SK-MEL-5 (cell line): Measurements from ENCODE around the gene SUPT7L. TPM values are rescaled to one million over a fixed set of nuclear protein-coding genes. Genes with fewer than 3 reads are reported as not detected.
"Not testable (repeated sequence)": the region's sequence is repeated elsewhere in the genome, so short reads cannot be mapped to it uniquely, and the experiment has no call there.

Source experiments
- DNase-seq: peaks from one replicate; pipeline ENCODE4 v3.0.0-alpha.2; 2016; ENCODE audit warnings: low read depth, low spot score
- in situ Hi-C: cut with HindIII; loops from 2 replicates; pipeline ENCODE4 v1.10.0; 2016; ENCODE audit warnings: low sequenced_read_pairs, high pct_unique_total_duplicates, low pct_unique_long_range_greater_than_20kb
- total RNA-seq: library from RNA; depleted of rRNA; stranded (reverse); fragments of >200 nt; shearing (Covaris generic); gene quantifications from 2 replicates; pipeline ENCODE4 v1.2.3, GENCODE V29; 2014

SUPT7L gene
- total RNA-seq, 1 experiment from 2014 or later = 54.7 TPM

DNA sequence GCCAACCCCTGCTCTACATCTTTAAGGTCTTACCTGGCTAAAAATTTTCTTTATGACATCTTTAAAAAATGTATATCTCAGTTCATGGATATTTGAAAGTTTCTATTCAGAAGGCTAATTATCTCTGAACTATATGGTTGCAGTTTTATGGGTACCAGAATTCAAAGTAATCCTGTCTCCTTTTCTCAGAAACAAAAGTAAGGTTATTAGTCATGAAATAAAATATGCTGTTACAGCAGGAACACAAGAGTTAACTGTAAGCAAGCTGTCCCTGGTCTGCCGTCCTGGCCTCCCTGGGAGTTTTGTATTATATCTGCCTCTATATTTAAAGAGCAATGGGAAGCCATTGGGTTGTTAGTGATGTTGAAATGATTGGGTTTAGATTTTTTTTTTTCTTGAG lies 34.2 kb upstream of the SUPT7L start:
- DNase-seq = no peak

GRCh38 chr2:27690052-27690451 lies 26.6 kb upstream of the SUPT7L start:
- no peak for DNase-seq
- in situ Hi-C loops = no loop called here

More for the DNA sequence above, 34.2 kb upstream of the SUPT7L start:
- in situ Hi-C loops = no loop called here

DNA sequence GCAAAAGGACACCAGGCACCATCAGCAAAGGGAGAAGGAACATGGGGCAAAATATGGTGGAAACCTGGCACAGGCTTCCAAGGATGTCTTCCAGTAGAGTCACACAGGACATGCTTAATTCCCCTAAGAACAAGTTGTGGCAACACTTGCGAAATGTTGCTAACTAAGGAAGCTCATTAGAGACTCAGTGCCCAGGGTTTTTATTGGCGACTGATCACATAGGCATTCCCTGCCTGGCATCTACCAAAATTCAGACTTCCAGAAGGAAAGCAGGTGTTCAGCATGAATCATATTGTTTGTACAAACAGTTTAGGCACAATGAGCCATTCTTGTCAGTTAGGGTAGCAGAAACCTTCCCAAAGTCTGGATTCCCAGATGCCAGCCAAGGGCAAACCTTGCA lies 26.0 kb upstream of the SUPT7L start:
- in situ Hi-C loops = no loop called here
- no peak for DNase-seq

GRCh38 chr2:27687232-27687631 lies 23.8 kb upstream of the SUPT7L start:
- in situ Hi-C loops = no loop called here
- DNase-seq = no peak

GRCh38 chr2:27685577-27685976 lies 22.2 kb upstream of the SUPT7L start:
- in situ Hi-C loops = no loop called here
- DNase-seq = no peak

- DNase-seq, in situ Hi-C loops: not testable (repeated sequence)
Observed at GRCh38 chr2:27685006-27685405, 21.6 kb upstream of the SUPT7L start.

GRCh38 chr2:27683390-27684071 lies 20.1 kb upstream of the SUPT7L start:
- in situ Hi-C loops = no loop called here
- DNase-seq = peak; percentile 98

- DNase-seq, in situ Hi-C loops: not testable (repeated sequence)
Observed at GRCh38 chr2:27682334-27682771, 18.9 kb upstream of the SUPT7L start.

DNA sequence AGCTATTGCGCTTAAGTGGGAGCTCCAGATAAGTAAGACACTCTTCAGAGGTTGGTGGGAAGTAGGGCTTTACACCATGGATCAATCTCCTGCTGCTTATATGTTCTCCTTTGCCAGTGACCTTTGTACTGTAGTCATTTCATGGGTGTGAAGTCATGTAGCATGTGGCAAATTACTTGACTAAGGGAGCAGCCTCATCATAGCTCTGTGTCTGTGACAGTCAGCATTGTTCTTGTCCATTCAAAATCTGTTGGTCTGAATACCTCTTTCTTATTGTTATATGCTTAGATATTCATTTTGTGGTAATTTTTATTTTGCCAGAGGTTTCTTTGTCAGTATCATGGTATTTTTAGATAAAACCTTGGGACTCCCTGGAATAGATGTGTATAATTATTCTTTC lies 18.4 kb upstream of the SUPT7L start:
- in situ Hi-C loops = no loop called here
- no peak for DNase-seq

DNA sequence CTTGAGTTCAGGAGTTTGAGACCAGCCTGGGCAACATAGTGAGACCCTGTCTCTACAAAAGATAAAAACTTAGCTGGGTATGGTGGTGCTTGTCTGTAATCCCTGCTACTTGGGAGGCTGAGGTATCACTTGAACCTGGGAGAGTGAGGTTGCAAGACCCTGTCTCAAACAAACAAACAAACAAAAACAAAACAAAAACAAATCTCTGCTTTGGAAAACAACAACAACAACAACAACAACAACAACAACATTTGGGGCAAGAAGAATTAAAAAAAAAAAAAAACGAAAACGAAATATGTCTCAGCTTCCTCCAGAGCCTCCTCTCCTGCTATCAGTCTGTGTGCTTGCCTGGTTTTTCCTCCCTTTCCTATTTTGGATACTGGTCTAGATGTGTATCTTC lies 17.2 kb upstream of the SUPT7L start:
- no peak for DNase-seq
- in situ Hi-C loops = no loop called here

DNA sequence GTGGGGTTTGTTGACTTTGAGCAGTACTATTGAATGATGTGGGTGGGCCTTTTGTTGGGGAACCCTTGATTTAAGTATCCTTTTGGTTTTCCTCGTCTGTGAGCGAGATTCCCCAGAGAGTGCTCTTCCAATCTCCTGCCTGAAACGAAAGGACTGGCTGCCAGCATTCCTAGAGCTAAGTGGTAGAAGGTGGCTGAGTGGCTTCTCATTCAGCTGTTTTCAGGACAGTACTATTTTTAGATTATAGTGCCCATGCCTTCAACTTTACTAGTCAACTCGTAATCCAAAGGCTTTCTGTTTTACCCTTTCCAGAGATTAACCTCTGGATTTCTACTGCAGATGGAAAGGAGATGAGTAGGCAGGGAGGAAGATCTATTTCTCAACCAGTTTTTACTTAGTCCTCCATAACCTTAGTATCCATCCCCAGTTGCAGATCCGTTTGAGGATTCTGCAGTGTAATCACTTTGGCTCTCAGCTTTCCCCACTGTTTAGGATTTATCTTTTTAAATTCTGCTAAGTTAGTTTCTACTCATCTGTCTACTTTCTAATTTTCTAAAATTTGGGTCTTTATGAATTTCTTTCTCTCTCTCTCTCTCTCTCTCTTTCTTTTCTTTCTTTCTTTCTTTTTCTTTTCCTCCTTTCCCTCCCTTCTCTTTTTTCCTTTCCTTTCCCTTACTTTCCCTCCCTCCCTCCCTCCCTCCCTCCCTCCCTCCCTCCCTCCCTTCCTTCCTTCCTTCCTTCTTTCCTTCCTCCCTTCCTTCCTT lies 9.5 kb upstream of the SUPT7L start:
- DNase-seq = no peak
- in situ Hi-C loops = no loop called here

DNA sequence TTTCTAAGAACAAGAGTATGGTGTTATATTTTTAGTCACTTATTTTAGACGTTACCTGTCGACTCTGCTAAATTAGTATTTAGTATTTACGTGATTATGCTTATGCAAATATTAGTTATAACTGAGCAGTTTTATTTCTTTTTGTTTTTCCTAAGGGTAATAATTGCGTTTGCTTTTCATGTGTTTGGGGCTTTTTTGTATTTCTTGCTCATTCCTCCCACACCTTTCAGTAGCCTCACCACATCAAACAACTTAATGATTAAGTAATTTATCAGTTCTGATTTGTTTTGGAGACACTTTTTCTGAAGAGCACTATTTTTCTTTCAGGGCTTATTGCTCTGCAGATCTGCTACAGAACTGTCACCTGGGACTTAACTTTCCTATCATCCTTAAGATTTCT lies 7.8 kb upstream of the SUPT7L start:
- in situ Hi-C loops = no loop called here

GRCh38 chr2:27667446-27667845 lies 4.0 kb upstream of the SUPT7L start:
- in situ Hi-C loops = no loop called here
- DNase-seq = no peak

More for the DNA sequence above, 7.8 kb upstream of the SUPT7L start:
- no peak for DNase-seq

GRCh38 chr2:27664622-27665363 lies 1.4 kb upstream of the SUPT7L start:
- DNase-seq = no peak
- in situ Hi-C loops = no loop called here

DNA sequence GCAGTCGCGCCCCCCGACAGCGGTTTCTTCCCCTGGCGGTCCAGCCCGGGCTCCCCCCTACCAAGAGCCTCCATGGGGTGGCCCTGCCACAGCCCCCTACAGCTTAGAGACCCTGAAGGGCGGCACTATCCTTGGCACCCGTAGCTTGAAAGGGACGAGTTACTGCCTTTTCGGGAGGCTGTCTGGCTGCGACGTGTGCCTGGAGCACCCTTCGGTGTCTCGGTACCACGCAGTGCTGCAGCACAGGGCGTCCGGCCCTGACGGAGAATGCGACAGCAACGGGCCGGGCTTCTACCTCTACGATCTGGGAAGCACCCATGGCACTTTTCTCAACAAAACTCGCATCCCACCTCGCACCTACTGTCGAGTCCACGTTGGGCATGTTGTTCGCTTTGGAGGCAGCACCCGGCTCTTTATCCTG lies 750 bp upstream of the SUPT7L start:
- DNase-seq = no peak
- in situ Hi-C loops = no loop called here

DNA sequence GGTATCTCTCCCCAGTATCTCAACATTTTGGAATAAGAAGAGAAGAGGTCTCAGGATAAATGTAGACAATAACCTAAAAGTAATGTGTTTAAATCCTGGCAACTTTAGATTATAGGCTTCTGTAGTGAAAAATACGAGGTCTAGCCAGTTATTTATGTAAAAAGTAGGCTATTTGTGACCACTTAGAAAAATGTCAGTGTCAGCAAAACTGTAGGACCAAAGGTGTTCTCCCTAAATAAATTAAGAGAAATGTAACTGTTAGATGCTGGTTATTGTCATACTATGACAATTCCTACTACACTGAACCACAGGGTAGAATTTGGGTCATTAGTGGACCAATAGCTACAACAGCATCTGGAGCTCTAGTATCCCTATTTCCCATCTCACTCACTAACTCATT lies 2.0 kb downstream of the SUPT7L start:
- no peak for DNase-seq
- in situ Hi-C loops = no loop called here

- in situ Hi-C loops = no loop called here
- DNase-seq = no peak
Observed at GRCh38 chr2:27655155-27655951, 8.1 kb downstream of the SUPT7L start.

GRCh38 chr2:27653397-27653796 lies 10.0 kb downstream of the SUPT7L start:
- no peak for DNase-seq
- in situ Hi-C loops = no loop called here
